ENCODE measurements around the gene BPTF.
"Not testable (repeated sequence)": the region's sequence is repeated elsewhere in the genome, so short reads cannot be mapped to it uniquely, and the experiment has no call there.

Gene BPTF, protein sequence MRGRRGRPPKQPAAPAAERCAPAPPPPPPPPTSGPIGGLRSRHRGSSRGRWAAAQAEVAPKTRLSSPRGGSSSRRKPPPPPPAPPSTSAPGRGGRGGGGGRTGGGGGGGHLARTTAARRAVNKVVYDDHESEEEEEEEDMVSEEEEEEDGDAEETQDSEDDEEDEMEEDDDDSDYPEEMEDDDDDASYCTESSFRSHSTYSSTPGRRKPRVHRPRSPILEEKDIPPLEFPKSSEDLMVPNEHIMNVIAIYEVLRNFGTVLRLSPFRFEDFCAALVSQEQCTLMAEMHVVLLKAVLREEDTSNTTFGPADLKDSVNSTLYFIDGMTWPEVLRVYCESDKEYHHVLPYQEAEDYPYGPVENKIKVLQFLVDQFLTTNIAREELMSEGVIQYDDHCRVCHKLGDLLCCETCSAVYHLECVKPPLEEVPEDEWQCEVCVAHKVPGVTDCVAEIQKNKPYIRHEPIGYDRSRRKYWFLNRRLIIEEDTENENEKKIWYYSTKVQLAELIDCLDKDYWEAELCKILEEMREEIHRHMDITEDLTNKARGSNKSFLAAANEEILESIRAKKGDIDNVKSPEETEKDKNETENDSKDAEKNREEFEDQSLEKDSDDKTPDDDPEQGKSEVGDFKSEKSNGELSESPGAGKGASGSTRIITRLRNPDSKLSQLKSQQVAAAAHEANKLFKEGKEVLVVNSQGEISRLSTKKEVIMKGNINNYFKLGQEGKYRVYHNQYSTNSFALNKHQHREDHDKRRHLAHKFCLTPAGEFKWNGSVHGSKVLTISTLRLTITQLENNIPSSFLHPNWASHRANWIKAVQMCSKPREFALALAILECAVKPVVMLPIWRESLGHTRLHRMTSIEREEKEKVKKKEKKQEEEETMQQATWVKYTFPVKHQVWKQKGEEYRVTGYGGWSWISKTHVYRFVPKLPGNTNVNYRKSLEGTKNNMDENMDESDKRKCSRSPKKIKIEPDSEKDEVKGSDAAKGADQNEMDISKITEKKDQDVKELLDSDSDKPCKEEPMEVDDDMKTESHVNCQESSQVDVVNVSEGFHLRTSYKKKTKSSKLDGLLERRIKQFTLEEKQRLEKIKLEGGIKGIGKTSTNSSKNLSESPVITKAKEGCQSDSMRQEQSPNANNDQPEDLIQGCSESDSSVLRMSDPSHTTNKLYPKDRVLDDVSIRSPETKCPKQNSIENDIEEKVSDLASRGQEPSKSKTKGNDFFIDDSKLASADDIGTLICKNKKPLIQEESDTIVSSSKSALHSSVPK (N-terminal part only)

DNA sequence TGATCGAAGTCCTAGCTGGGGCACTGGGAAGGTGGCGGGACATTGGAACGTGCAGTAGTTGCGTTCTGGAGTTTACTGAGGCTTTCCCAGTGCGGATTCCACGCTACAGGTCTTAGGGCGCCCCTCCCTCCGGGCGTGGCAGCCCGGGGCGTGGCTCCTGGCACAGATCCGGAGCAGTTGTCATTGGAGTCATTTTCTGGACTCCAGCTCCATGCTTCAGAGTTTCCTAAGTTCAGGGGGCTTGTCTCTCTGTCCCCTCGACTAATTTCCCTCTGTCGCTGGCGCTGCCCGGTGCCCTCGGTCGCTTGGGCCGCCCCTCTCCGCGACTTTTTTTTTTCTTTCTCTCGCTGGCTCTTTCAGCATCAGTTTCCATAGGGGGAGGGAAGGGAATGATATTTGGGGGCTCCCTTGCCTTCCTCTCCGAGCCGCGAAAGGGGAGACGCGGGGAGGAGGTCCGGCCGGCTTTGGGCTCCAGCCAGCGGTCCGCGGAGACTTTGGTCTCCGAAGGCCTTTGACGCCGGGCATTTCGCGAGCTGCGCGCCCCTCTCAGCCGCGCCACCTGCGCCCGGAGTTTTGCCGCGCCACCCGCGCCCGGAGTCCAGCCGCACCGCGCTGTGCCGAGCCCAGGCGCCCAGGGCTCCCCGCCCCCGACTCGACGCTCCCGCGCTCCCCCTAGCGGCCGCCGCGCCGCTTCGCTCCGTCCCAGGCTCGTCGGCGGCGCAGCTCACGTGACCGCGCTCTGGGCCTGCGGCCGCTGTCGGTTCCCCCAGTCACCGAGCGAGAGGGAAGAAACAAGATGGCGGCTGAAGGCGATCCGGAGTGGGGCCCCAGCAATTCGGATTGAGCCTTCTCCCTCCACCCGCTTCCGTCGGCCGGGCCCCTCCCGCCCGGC is at the start of gene BPTF:
BPTF (plus strand) TSS at position 769 of the 892 bp plus-strand sequence. CDS start 222 bp downstream, outside the sequence.
- Histone ChIP-seq H3K4me3 (ENCODE audit: low read depth in 1 of 2, low read length in 2 of 2) (peak within 1 kb of the TSS; percentile 77 to 82), H3K4me1 (ENCODE audit: control insufficient read depth in 1 of 2, insufficient read depth in 2 of 2, low read length in 2 of 2) (peaks cover 0 to 31% of the 10 kb centered on the region in 2 donors), H3K9me3 (ENCODE audit: control insufficient read depth in 1 of 2, low read length in 2 of 2) (no peaks in the 10 kb centered on the region), H3K36me3 (ENCODE audit: control insufficient read depth in 1 of 2, insufficient read depth in 2 of 2, low read length in 2 of 2) (no peaks in the 10 kb centered on the region), H3K27me3 (ENCODE audit: low read depth, low read length) (no peaks in the 10 kb centered on the region), H3K27ac (ENCODE audit: low read length) (peak within 1 kb of the TSS; percentile 31)

DNA sequence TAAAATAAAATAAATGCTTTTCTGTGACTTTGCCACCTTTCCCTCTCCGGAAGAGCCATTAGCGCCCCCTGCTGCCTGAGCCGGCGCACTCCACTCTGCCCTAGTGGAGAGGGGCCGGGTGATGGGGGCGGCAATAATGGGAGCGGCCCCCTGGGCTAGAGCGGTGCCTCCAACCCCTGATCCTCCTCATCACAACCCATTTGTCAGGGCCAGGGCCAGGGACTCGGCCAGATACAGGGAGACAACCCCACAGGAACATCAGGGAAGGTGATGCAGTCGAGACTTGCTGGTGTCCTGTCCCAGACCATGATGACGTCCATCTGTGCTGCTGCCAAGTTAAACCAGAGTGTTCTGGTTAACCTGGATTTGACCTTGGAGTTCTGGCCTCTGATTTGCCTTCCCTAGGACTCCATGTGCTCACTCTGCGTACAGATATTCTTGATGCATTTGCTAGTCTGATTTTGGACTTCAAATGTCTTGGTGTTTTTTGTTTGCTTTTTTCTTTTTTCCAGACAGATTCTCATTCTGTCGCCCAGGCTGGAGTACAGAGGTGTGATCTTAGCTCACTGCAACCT is 46.1 kb upstream of the BPTF start:
- no peaks in the 10 kb centered on the region for H3K27me3 ChIP-seq (ENCODE audit: low read depth, low read length)
- H3K4me3 ChIP-seq (ENCODE audit: low read depth in 1 of 2, low read length in 2 of 2) = peak overlapping the region in 1 of 2 donors; percentile 16
- no peaks in the 10 kb centered on the region for H3K36me3 ChIP-seq (ENCODE audit: control insufficient read depth in 1 of 2, insufficient read depth in 2 of 2, low read length in 2 of 2)
- H3K9me3 ChIP-seq (ENCODE audit: control insufficient read depth in 1 of 2, low read length in 2 of 2) = no peaks in the 10 kb centered on the region
- H3K27ac ChIP-seq (ENCODE audit: low read length) = no peak overlapping the region
- H3K4me1 ChIP-seq (ENCODE audit: control insufficient read depth in 1 of 2, insufficient read depth in 2 of 2, low read length in 2 of 2) = no peaks in the 10 kb centered on the region

DNA sequence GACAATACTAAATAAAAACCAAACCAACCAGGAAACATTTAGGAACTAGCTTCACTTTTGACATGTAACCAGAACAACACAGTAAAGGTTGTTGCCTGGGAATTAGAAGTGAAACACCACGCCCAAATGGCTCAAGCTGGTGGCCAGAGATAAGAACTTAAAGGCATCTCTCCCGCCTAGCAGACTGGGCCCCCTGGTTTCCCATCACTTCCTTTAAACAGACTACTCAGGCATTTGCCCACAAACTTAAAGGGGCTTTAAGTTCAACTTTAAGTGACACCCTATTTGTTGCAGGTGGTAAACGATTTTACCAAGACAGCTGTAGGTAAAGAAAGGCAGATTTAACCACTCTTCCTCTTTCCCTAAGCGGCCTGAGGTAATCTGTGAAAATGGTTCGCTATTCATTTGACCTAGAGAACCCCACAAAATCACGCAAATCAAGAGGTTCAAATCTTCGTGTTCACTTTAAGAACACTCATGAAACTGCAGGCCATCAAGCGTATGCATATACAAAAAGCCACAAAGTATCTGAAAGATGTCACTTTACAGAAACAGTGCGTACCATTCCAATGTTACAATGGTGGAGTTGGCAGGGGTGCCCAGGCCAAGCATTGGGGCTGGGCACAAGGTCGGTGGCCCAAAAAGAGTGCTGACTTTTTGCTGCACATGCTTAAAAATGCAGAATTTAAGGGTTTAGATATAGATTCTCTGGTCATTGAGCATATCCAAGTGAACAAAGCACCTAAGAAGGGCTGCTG is 40.8 kb upstream of the BPTF start:
- Histone ChIP-seq H3K27ac (ENCODE audit: low read length) (no peak overlapping the region), H3K27me3 (ENCODE audit: low read depth, low read length) (no peaks in the 10 kb centered on the region), H3K36me3 (ENCODE audit: control insufficient read depth in 1 of 2, insufficient read depth in 2 of 2, low read length in 2 of 2) (no peaks in the 10 kb centered on the region), H3K4me1 (ENCODE audit: control insufficient read depth in 1 of 2, insufficient read depth in 2 of 2, low read length in 2 of 2) (no peaks in the 10 kb centered on the region), H3K4me3 (ENCODE audit: low read depth in 1 of 2, low read length in 2 of 2) (no peak overlapping the region), H3K9me3 (ENCODE audit: control insufficient read depth in 1 of 2, low read length in 2 of 2) (no peaks in the 10 kb centered on the region)

DNA sequence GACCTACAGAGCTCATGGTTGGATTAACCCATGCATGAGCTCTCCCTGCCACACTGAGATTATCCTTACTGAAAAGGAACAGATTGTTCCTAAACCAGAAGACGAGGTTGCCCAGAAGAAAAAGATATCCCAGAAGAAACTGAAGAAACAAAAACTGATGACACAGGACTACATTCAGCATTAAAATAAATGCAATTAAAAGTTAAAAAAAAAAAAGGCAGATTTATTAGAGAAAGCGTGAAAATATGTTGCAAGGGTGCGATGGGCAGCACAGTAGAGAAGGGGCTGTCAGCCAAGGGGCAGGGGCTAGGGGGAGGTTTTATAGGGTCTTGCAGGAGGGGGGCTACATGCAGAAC is 40.2 kb upstream of the BPTF start:
- no peaks in the 10 kb centered on the region for H3K36me3 ChIP-seq (ENCODE audit: control insufficient read depth in 1 of 2, insufficient read depth in 2 of 2, low read length in 2 of 2)
- no peak overlapping the region for H3K27ac ChIP-seq (ENCODE audit: low read length)
- H3K9me3 ChIP-seq (ENCODE audit: control insufficient read depth in 1 of 2, low read length in 2 of 2) = no peaks in the 10 kb centered on the region
- H3K4me3 ChIP-seq (ENCODE audit: low read depth in 1 of 2, low read length in 2 of 2) = no peak overlapping the region
- H3K4me1 ChIP-seq (ENCODE audit: control insufficient read depth in 1 of 2, insufficient read depth in 2 of 2, low read length in 2 of 2) = no peaks in the 10 kb centered on the region
- H3K27me3 ChIP-seq (ENCODE audit: low read depth, low read length) = no peaks in the 10 kb centered on the region

DNA sequence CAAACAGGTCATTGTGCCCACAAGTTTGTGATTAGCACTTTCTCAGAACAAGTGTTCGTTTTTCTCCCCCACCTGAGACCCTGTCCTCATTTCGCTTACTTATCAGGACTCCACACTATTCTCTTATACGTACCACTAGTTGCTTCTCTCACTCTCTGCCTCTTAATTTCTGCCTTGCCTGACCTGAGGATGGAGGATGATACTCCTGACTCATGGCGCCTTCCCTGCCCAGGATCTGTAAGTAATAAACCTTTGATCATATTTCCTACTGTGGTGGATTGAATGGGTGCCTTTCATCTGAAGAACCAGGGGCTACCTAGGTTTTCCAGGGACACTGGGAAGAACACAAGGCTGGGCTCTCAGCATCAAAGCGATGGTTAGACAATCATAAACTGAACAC is 39.8 kb upstream of the BPTF start:
- no peaks in the 10 kb centered on the region for H3K27me3 ChIP-seq (ENCODE audit: low read depth, low read length)
- H3K27ac ChIP-seq (ENCODE audit: low read length) = no peak overlapping the region
- H3K9me3 ChIP-seq (ENCODE audit: control insufficient read depth in 1 of 2, low read length in 2 of 2) = no peaks in the 10 kb centered on the region
- no peaks in the 10 kb centered on the region for H3K36me3 ChIP-seq (ENCODE audit: control insufficient read depth in 1 of 2, insufficient read depth in 2 of 2, low read length in 2 of 2)
- no peak overlapping the region for H3K4me3 ChIP-seq (ENCODE audit: low read depth in 1 of 2, low read length in 2 of 2)
- no peaks in the 10 kb centered on the region for H3K4me1 ChIP-seq (ENCODE audit: control insufficient read depth in 1 of 2, insufficient read depth in 2 of 2, low read length in 2 of 2)

DNA sequence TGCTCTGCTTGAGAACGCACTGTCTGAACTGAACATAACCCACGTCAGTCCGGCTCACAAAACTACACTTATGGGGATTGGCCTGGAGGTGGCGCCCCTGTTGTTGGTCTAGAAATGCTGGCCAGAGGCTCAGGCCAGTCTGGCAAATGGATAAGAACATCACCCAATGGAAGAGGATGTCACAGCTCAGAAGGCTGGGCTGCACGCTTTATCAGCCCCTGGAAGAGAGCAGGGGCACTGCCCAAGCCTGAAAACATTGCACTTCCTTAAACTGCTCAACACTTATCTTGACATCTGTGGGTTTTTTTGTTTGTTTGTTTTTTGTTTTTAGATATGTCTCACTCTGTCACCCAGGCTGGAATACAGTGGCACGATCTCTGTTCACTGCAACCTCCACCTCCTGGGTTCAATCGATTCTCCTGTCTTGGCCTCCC is 24.8 kb upstream of the BPTF start:
- H3K4me3 ChIP-seq (ENCODE audit: low read depth in 1 of 2, low read length in 2 of 2) = no peak overlapping the region
- H3K27ac ChIP-seq (ENCODE audit: low read length) = no peak overlapping the region
- no peaks in the 10 kb centered on the region for H3K4me1 ChIP-seq (ENCODE audit: control insufficient read depth in 1 of 2, insufficient read depth in 2 of 2, low read length in 2 of 2)
- no peaks in the 10 kb centered on the region for H3K27me3 ChIP-seq (ENCODE audit: low read depth, low read length)
- H3K36me3 ChIP-seq (ENCODE audit: control insufficient read depth in 1 of 2, insufficient read depth in 2 of 2, low read length in 2 of 2) = no peaks in the 10 kb centered on the region
- no peaks in the 10 kb centered on the region for H3K9me3 ChIP-seq (ENCODE audit: control insufficient read depth in 1 of 2, low read length in 2 of 2)

DNA sequence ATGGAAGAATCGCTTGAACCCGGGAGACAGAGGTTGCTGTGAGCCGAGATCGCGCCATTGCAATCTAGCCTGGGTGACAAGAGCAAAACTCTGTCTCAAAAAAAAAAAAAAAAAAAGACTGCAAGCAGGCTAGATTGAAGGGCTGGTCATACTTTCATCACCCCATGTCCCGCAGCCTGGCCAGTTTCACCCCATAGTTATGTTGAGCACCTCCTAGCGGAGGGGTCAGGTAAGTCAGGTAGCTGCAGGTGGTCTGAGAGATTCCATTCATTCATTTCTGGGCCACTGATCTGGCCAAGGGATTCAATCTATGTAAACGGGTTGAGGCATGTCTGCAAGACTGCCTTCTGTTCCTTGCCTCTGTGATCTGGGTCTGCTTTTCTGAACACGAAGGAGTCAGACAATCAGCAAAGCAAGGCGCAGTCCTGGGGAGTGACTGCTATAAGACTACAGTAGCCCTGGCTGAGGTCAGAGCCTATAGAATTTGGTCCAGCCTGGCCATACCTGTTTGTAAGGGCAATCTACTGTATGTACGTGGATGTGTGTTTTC is 23.6 kb upstream of the BPTF start:
- H3K36me3 ChIP-seq (ENCODE audit: control insufficient read depth in 1 of 2, insufficient read depth in 2 of 2, low read length in 2 of 2) = no peaks in the 10 kb centered on the region
- H3K9me3 ChIP-seq (ENCODE audit: control insufficient read depth in 1 of 2, low read length in 2 of 2) = no peaks in the 10 kb centered on the region
- H3K4me3 ChIP-seq (ENCODE audit: low read depth in 1 of 2, low read length in 2 of 2) = no peak overlapping the region
- no peaks in the 10 kb centered on the region for H3K4me1 ChIP-seq (ENCODE audit: control insufficient read depth in 1 of 2, insufficient read depth in 2 of 2, low read length in 2 of 2)
- no peaks in the 10 kb centered on the region for H3K27me3 ChIP-seq (ENCODE audit: low read depth, low read length)
- no peak overlapping the region for H3K27ac ChIP-seq (ENCODE audit: low read length)

DNA sequence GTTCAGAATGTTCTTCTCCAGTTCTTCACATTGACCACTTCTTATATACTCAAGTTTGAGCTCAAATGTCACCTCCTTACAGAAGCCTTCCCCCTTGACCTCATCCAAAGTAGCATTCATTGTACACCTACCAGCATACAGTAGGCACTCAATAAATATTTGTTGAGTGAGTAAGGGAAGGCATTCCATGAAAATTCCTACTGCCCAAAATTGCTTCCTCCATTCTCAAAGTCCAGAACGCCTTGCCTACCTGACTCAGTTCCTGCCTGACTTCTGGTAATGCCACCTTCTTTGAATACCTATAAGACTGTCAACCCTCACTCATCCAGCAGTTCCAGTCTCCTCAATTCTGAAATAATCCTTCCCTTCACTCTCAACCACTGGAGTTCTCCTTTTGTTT is 14.8 kb upstream of the BPTF start:
- H3K9me3 ChIP-seq (ENCODE audit: control insufficient read depth in 1 of 2, low read length in 2 of 2) = no peaks in the 10 kb centered on the region
- no peaks in the 10 kb centered on the region for H3K27me3 ChIP-seq (ENCODE audit: low read depth, low read length)
- H3K36me3 ChIP-seq (ENCODE audit: control insufficient read depth in 1 of 2, insufficient read depth in 2 of 2, low read length in 2 of 2) = no peaks in the 10 kb centered on the region
- no peaks in the 10 kb centered on the region for H3K4me1 ChIP-seq (ENCODE audit: control insufficient read depth in 1 of 2, insufficient read depth in 2 of 2, low read length in 2 of 2)
- H3K4me3 ChIP-seq (ENCODE audit: low read depth in 1 of 2, low read length in 2 of 2) = no peak overlapping the region
- no peak overlapping the region for H3K27ac ChIP-seq (ENCODE audit: low read length)

DNA sequence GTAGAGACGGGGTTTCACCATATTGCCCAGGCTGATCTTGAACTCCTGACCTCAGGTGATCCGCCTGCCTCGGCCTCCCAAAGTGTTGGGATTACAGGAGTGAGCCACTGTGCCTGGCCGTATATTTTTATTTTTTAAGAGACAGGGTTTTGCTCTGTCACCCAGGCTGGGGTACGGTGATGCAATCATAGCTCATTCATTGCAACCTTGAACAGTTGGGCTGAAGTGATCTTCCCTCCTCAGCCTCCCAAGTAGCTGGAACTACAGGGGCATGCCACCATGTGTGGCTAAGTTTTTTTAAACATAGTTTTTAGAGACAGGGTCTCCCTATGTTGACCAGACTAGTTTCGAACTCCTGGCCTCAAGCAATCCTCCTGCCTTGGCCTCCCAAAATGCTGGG is 12.9 kb upstream of the BPTF start:
- H3K4me3 ChIP-seq (ENCODE audit: low read depth in 1 of 2, low read length in 2 of 2); H3K4me1 ChIP-seq (ENCODE audit: control insufficient read depth in 1 of 2, insufficient read depth in 2 of 2, low read length in 2 of 2); H3K36me3 ChIP-seq (ENCODE audit: control insufficient read depth in 1 of 2, insufficient read depth in 2 of 2, low read length in 2 of 2); H3K27me3 ChIP-seq (ENCODE audit: low read depth, low read length); H3K9me3 ChIP-seq (ENCODE audit: control insufficient read depth in 1 of 2, low read length in 2 of 2); H3K27ac ChIP-seq (ENCODE audit: low read length): not testable (repeated sequence)
